Gastroesophageal sphincter (tissue), 4 donors: Measurements from ENCODE around the gene DCAF7. TPM values are rescaled to one million over a fixed set of nuclear protein-coding genes. Genes with fewer than 3 reads are reported as not detected.

Experiments used
- ATAC-seq: fragments of 150-250 bp; one replicate; pipeline ENCODE4 v1.9.1; 2016; ENCODE audit warnings: mild to moderate bottlenecking, moderate library complexity
- H3K27ac ChIP-seq, 4 donors: fragments of 200-600 bp; sonication (generic) in 3 of 4; 1 replicate in 3 of 4; 2 replicates in 1 of 4; pipeline ENCODE4 v1.5.1; 2016 to 2019
- H3K27me3 ChIP-seq: fragments of 200-600 bp; sonication (generic); one replicate; pipeline ENCODE4 v1.5.1; 2019
- H3K36me3 ChIP-seq, 2 donors: fragments of 200-600 bp; sonication (generic); one replicate each; pipeline ENCODE4 v1.5.1; 2019; ENCODE audit warnings: control low read depth in 1 of 2
- H3K4me1 ChIP-seq, 3 donors: fragments of 200-600 bp; sonication (generic); 1 replicate in 2 of 3; 2 replicates in 1 of 3; pipeline ENCODE4 v1.5.1; 2016 to 2019; ENCODE audit warnings: control low read depth in 2 of 3
- H3K4me3 ChIP-seq, 2 donors: fragments of 200-600 bp; sonication (generic); one replicate each; pipeline ENCODE4 v1.5.1; 2019; ENCODE audit warnings: mild to moderate bottlenecking in 1 of 2, moderate library complexity in 1 of 2
- H3K9me3 ChIP-seq, 3 donors: fragments of 200-600 bp; sonication (generic); one replicate each; pipeline ENCODE4 v1.5.1; 2017 to 2019; ENCODE audit warnings: control low read depth in 2 of 3
- EP300 ChIP-seq: sonication (generic); formaldehyde crosslinking; IDR thresholded peaks from one replicate; pipeline ENCODE4 v1.6.1; 2017; ENCODE audit warnings: antibody characterized with exemption, mild to moderate bottlenecking
- POLR2A ChIP-seq, 2 donors: fragments of 450-650 bp; IDR thresholded peaks; one replicate each; pipeline ENCODE4 v1.6.1; 2017; ENCODE audit warnings: antibody characterized with exemption in 2 of 2, mild to moderate bottlenecking in 2 of 2, moderate library complexity in 1 of 2
- POLR2AphosphoS5 ChIP-seq: sonication (generic); formaldehyde crosslinking; IDR thresholded peaks from one replicate; pipeline ENCODE4 v1.6.1; 2017; ENCODE audit warnings: antibody characterized with exemption
- WGBS, 2 donors: methylation state at CpG; one replicate each; pipeline ENCODE4 v1.1.5; 2018; ENCODE audit warnings: low coverage in 1 of 2; 5-methylcytosine and 5-hydroxymethylcytosine counted together
- total RNA-seq, 4 donors: library from RNA; depleted of rRNA; stranded (reverse); fragments of >200 nt; gene quantifications; one replicate each; pipeline ENCODE4 v1.1.0, GENCODE V29; 2016
- TF ChIP-seq, protein P1 (sequence below), 4 experiments: fragments of 200-600 bp in 2 of 4; fragments of 450-650 bp in 2 of 4; sonication (generic) in 1 of 4; IDR thresholded peaks; one replicate each; pipeline ENCODE4 v1.5.1; 2017 to 2019; ENCODE audit warnings: antibody characterized with exemption in 4 of 4, mild to moderate bottlenecking in 2 of 4, moderate library complexity in 2 of 4

The DCAF7 gene
- total RNA-seq, 4 donors from 2014 or later: 27.1 to 50.0 (median 36.8) TPM

DNA sequence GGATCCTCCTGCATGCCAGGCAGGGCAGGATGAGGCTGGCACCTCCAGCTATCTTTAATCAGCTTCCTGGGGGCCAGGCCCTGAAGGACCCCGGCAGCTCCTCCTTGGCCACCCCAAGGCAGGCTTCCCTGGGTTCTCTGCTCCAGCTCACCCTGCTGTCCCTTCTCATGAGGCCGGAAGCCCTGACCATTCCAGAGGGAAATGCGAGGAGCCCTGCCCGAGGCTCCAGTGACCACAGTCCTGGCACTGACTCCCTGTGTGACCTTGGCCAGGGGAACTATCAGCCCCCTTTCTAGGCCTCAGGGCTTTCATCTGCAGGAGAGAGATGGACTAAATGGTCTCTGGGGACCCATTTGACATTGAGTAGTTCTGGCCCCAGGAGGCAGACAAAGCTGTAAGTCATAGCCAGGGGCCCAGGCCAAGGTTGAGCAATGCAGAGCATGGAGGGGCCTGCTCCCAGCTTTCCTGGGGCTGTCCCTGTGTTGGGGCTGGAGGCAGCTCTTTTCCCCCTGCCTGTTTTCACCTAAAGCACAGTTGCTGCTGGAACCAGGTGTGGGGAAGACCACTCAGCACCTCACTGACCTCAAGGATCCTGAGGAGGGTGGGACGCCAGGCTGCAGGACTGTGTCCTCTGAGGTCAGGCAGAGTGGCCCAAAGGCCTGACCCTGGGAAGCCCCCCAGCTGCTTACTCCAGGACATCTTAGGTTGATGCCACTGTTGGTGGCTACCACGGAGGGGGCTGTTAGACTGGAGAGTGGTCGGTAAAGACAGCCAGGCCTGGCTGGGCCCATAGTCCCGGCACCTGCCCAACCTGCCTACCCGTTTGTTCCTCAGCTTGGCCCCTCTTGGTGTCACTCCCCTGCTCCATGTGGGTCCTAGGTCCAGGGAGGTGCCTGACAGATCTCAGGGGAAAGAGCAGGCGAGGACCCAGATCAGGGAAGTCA is 19.0 kb upstream of the DCAF7 start:
- Histone ChIP-seq H3K9me3 (no peaks in the 10 kb centered on the region), H3K36me3 (no peaks in the 10 kb centered on the region), H3K4me3 (no peak overlapping the region), H3K27me3 (peaks cover 25% of the 10 kb centered on the region), H3K27ac (no peak overlapping the region), H3K4me1 (no peaks in the 10 kb centered on the region)
- ATAC-seq: no peak
- no peak for TF ChIP-seq EP300
- no peak for TF ChIP-seq POLR2AphosphoS5
- TF ChIP-seq, protein P1, sequence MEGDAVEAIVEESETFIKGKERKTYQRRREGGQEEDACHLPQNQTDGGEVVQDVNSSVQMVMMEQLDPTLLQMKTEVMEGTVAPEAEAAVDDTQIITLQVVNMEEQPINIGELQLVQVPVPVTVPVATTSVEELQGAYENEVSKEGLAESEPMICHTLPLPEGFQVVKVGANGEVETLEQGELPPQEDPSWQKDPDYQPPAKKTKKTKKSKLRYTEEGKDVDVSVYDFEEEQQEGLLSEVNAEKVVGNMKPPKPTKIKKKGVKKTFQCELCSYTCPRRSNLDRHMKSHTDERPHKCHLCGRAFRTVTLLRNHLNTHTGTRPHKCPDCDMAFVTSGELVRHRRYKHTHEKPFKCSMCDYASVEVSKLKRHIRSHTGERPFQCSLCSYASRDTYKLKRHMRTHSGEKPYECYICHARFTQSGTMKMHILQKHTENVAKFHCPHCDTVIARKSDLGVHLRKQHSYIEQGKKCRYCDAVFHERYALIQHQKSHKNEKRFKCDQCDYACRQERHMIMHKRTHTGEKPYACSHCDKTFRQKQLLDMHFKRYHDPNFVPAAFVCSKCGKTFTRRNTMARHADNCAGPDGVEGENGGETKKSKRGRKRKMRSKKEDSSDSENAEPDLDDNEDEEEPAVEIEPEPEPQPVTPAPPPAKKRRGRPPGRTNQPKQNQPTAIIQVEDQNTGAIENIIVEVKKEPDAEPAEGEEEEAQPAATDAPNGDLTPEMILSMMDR (IDR thresholded peaks at IDR 0.05): no peak
- TF ChIP-seq POLR2A (IDR thresholded peaks at IDR 0.05): no peak
- no CpG with 5 or more reads among the region's 10 CpGs for WGBS, 2 donors

DNA sequence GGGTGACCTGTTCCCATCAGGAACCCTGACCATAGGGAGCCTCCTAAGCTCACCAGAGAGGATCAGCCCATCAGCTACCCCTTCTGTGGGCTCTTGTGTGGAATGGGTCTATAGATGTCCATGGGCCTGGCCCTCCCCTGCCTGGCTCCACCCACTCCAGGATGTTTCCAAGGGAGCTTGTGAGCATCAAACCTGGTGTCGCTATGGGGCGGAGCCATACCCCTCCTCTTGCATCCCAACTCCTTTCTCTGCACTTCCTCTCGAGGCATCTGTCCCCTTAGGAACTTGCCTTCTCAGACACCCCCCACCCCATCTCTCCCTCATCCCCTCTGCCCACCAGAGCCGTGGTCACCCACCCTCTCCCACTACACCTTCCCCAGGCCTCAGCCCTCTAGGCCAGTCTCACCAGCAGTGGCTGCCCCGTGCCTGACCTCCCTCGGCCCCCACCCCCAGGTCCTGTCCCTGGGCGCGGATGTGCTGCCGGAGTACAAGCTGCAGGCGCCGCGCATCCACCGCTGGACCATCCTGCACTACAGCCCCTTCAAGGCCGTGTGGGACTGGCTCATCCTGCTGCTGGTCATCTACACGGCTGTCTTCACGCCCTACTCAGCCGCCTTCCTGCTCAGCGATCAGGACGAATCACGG is 16.7 kb upstream of the DCAF7 start:
- Histone ChIP-seq H3K27ac (no peak overlapping the region), H3K4me1 (peaks cover 0 to 9% (median 8%) of the 10 kb centered on the region in 3 donors), H3K36me3 (no peaks in the 10 kb centered on the region), H3K27me3 (peaks cover 36% of the 10 kb centered on the region), H3K4me3 (no peak overlapping the region), H3K9me3 (no peaks in the 10 kb centered on the region)
- no peak for ATAC-seq
- 71 to 80% methylated on average over 1 to 7 of the region's 20 CpGs for WGBS, 2 donors
- TF ChIP-seq POLR2A (IDR thresholded peaks at IDR 0.05) (no peak), POLR2AphosphoS5 (no peak), EP300 (no peak)
- TF ChIP-seq, protein P1 (IDR thresholded peaks at IDR 0.05): no peak

DNA sequence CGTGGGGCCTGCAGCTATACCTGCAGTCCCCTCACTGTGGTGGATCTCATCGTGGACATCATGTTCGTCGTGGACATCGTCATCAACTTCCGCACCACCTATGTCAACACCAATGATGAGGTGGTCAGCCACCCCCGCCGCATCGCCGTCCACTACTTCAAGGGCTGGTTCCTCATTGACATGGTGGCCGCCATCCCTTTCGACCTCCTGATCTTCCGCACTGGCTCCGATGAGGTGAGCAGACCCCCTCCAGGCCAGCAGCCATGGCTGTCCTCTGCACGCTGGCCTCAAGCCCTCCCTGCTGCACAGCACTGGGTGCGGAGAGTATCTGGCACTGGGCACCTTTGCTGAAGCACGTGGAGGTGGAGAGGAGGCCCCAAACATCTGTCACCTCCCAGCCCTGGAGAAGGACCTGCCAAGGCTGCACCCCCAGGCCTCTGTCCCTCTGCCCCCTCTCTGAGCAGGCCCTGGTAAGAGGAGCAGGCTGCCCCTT is 16.2 kb upstream of the DCAF7 start:
- WGBS, 2 donors: 80 to 91% methylated on average over 1 to 7 of the region's 17 CpGs
- Histone ChIP-seq H3K4me1 (peaks cover 0 to 10% (median 8%) of the 10 kb centered on the region in 3 donors), H3K36me3 (no peaks in the 10 kb centered on the region), H3K27ac (no peak overlapping the region), H3K9me3 (no peaks in the 10 kb centered on the region), H3K27me3 (peaks cover 42% of the 10 kb centered on the region), H3K4me3 (no peak overlapping the region)
- TF ChIP-seq, protein P1 (IDR thresholded peaks at IDR 0.05): no peak
- TF ChIP-seq POLR2A (IDR thresholded peaks at IDR 0.05) (no peak), POLR2AphosphoS5 (no peak), EP300 (no peak)
- no peak for ATAC-seq

DNA sequence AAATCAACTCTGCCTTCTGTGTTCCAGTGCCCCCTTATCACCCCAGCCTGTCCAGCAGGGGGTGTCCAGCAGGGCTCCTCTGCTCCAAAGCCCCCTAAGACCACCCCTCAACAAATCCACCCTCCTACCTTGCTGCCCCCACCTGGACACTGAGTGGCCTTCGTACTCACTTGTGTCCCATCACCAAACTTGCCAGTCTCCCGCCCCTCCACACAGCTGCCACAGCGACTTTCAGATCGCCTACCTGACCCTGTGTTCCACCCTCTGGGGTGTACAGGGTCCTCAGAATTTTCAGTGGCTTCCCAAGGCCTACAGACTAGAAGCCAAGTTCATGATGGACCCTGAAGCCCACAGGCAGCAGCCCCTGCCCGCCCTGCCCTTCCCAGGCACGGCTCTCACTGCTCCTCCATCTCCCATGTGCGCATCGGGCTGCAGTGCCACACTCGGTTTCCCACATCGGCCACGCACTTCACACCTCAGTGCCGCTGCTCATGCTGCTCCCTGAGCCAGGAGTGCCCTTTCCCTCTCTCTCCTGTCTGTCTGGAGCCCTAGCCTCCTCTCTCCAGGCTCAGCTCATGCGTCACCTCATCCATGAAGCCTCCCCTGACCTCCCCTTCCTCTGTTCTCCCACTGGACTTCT is 15.3 kb upstream of the DCAF7 start:
- H3K4me3 ChIP-seq: no peak overlapping the region
- WGBS, 2 donors: 78 to 86% methylated on average over 3 to 11 of the region's 13 CpGs
- ATAC-seq: no peak
- TF ChIP-seq POLR2AphosphoS5: no peak
- TF ChIP-seq, protein P1 (IDR thresholded peaks at IDR 0.05): no peak
- no peak for TF ChIP-seq EP300
- H3K9me3 ChIP-seq: no peaks in the 10 kb centered on the region
- H3K27ac ChIP-seq: no peak overlapping the region
- H3K4me1 ChIP-seq: peaks cover 0 to 10% (median 8%) of the 10 kb centered on the region in 3 donors
- H3K27me3 ChIP-seq: peaks cover 50% of the 10 kb centered on the region
- H3K36me3 ChIP-seq: no peaks in the 10 kb centered on the region
